IMR-90 (cell line): ENCODE results near the gene TMEM247.

Experiments used
- CTCF ChIP-seq: conservative IDR thresholded peaks from 2 replicates; pipeline ENCODE4 v1.5.1; 2012; ENCODE audit warnings: mild to moderate bottlenecking, low read depth, low read length, improper control_type of control experiment
- SMC3 ChIP-seq: fragments of 150-350 bp; IDR thresholded peaks from 2 replicates; pipeline ENCODE4 v1.6.1; 2016; ENCODE audit warnings: low read depth, mild to moderate bottlenecking, antibody characterized with exemption, low read length, moderate library complexity

DNA sequence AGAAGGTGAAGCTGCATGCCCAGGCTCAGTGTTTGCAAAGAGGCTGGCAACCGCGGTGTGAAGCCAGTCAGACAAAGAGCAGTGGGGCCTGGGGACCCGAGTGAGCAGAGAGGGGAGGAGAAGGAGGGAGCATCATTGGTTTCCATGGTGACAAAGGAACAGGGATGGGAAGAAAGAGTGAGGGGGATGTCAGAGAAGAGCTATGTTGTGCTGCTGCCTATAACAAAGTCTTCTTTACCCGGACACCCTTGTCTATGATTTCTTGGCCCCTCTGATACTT, 14.5 kb downstream of the TMEM247 start:
- no peak for TF ChIP-seq CTCF
- no peak for TF ChIP-seq SMC3
